Ishikawa (cell line): ENCODE data around the gene PEX3.

ENCODE experiments used
- CEBPB ChIP-seq: IDR thresholded peaks from 2 replicates; pipeline ENCODE4 v1.6.1; 2012
- CREB1 ChIP-seq: IDR thresholded peaks from 2 replicates; pipeline ENCODE4 v1.6.1; 2012; ENCODE audit warnings: low read depth
- EP300 ChIP-seq: IDR thresholded peaks from 2 replicates; pipeline ENCODE4 v1.6.1; 2012; ENCODE audit warnings: borderline replicate concordance
- NFIC ChIP-seq: IDR thresholded peaks from 2 replicates; pipeline ENCODE4 v1.6.1; 2012
- RAD21 ChIP-seq: IDR thresholded peaks from 2 replicates; pipeline ENCODE4 v1.6.1; 2012; ENCODE audit warnings: low read depth
- YY1 ChIP-seq: IDR thresholded peaks from 2 replicates; pipeline ENCODE4 v1.6.1; 2012; ENCODE audit warnings: low read depth
- ZBTB7A ChIP-seq: IDR thresholded peaks from 2 replicates; pipeline ENCODE4 v1.6.1; 2012; ENCODE audit warnings: low read depth
- TF ChIP-seq, protein P1 (sequence below): IDR thresholded peaks from 2 replicates; pipeline ENCODE4 v1.6.1; 2012
- TF ChIP-seq, protein P2 (sequence below): IDR thresholded peaks from 2 replicates; pipeline ENCODE4 v1.6.1; 2012; ENCODE audit warnings: low read depth, mild to moderate bottlenecking

DNA sequence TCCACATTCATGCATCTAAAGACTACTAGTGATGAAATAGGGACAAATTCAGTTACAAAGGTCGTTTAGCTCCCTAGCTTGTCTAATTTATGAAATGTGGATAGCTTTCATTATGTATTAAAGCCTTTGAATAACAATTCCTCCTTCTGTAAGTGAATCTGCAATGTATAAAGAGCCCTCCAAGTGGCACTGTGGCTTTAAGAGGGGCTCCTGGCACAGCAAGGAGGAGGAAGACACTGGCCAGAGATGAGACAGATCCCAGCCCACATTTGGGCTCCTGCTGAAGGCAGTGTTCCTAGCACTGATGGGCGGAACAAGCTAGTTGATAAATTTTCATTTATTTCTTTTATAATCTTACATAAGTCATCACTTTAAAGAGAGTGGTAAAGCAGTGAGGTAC is 78.5 kb downstream of the PEX3 start:
- TF ChIP-seq EP300 (no peak), YY1 (no peak), RAD21 (peak; percentile 28; the same call in 1 of the 2 replicates), ZBTB7A (no peak), CREB1 (no peak), CEBPB (no peak), NFIC (no peak)
- TF ChIP-seq, protein P1, sequence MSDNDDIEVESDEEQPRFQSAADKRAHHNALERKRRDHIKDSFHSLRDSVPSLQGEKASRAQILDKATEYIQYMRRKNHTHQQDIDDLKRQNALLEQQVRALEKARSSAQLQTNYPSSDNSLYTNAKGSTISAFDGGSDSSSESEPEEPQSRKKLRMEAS: no peak
- TF ChIP-seq, protein P2, sequence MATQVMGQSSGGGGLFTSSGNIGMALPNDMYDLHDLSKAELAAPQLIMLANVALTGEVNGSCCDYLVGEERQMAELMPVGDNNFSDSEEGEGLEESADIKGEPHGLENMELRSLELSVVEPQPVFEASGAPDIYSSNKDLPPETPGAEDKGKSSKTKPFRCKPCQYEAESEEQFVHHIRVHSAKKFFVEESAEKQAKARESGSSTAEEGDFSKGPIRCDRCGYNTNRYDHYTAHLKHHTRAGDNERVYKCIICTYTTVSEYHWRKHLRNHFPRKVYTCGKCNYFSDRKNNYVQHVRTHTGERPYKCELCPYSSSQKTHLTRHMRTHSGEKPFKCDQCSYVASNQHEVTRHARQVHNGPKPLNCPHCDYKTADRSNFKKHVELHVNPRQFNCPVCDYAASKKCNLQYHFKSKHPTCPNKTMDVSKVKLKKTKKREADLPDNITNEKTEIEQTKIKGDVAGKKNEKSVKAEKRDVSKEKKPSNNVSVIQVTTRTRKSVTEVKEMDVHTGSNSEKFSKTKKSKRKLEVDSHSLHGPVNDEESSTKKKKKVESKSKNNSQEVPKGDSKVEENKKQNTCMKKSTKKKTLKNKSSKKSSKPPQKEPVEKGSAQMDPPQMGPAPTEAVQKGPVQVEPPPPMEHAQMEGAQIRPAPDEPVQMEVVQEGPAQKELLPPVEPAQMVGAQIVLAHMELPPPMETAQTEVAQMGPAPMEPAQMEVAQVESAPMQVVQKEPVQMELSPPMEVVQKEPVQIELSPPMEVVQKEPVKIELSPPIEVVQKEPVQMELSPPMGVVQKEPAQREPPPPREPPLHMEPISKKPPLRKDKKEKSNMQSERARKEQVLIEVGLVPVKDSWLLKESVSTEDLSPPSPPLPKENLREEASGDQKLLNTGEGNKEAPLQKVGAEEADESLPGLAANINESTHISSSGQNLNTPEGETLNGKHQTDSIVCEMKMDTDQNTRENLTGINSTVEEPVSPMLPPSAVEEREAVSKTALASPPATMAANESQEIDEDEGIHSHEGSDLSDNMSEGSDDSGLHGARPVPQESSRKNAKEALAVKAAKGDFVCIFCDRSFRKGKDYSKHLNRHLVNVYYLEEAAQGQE: no peak
